ENCODE results near the gene CNTNAP2. TPM values are rescaled to one million over a fixed set of nuclear protein-coding genes. Genes with fewer than 3 reads are reported as not detected.

Gene CNTNAP2
- total and polyA plus RNA-seq, 2 of the 8 experiments (the other 6 are each of a cell fraction or from before 2014, with no cell fraction given) = 27.9 to 71.0 TPM

- H3K14ac ChIP-seq (ENCODE audit: insufficient read length) = no peak overlapping the region
- no peak overlapping the region for H2AFZ ChIP-seq (ENCODE audit: low read length)
Measured at GRCh38 chr7:147492606-147493005, 1376.0 kb downstream of the CNTNAP2 start.

More at GRCh38 chr7:147492606-147493005, 1376.0 kb downstream of the CNTNAP2 start:
- peaks cover 2 to 4% of the 10 kb centered on the region in 2 experiments; a peak in 1 of 4 replicates for H3K9me3 ChIP-seq (ENCODE audit: insufficient read depth in 2 of 2, low read depth in 1 of 2, low read length in 1 of 2)
- no peak overlapping the region for H4K5ac ChIP-seq (ENCODE audit: insufficient read length, low read depth, low read length)
- no peak overlapping the region for H4K8ac ChIP-seq (ENCODE audit: extremely low read depth, insufficient read depth, low read length)
- H3K23me2 ChIP-seq (ENCODE audit: low read depth, low read length) = no peaks in the 10 kb centered on the region
- H2BK120ac ChIP-seq (replicated peaks; ENCODE audit: low read depth, low read length) = no peak overlapping the region
- H3K56ac ChIP-seq (replicated peaks; ENCODE audit: insufficient read length, low read depth, low read length) = no peak overlapping the region
- no peak overlapping the region for H2AK5ac ChIP-seq (ENCODE audit: low read depth, low read length)
- no peak overlapping the region for H3K18ac ChIP-seq (ENCODE audit: extremely low read depth, low read length)
- no peaks in the 10 kb centered on the region for H3K36me3 ChIP-seq (ENCODE audit: control insufficient read depth in 2 of 4, insufficient read depth in 4 of 4, low read length in 3 of 4)
- H3K4ac ChIP-seq (replicated peaks; ENCODE audit: insufficient read length, low read depth, low read length) = no peak overlapping the region
- POLR2A ChIA-PET (ENCODE audit: partially characterized antibody) = no interaction called here
- no peak overlapping the region for H3K4me2 ChIP-seq (ENCODE audit: insufficient read depth in 1 of 2, low read depth in 2 of 2, low read length in 2 of 2)
- H3K27me3 ChIP-seq (replicated peaks in 1 of 4; ENCODE audit: control insufficient read depth in 3 of 4, extremely low read depth in 1 of 4, insufficient read depth in 3 of 4, low read length in 3 of 4) = no peaks in the 10 kb centered on the region
- no peak overlapping the region for H3K27ac ChIP-seq (ENCODE audit: low read depth, low read length)
- no peaks in the 10 kb centered on the region for H4K20me1 ChIP-seq (replicated peaks in 1 of 2; ENCODE audit: control insufficient read depth in 1 of 2, insufficient read depth in 2 of 2, low read length in 2 of 2)
- no peaks in the 10 kb centered on the region for H3K79me1 ChIP-seq (ENCODE audit: low read depth, low read length)
- 100% methylated on average over 4 of the region's 4 CpGs; no CpG with 5 or more reads in 1 of the 2 experiments for WGBS, 2 experiments (ENCODE audit: extremely low coverage in 1 of 2, insufficient coverage in 1 of 2, insufficient read length in 1 of 2, insufficient replicate concordance in 2 of 2, low coverage in 1 of 2, low lambda C conversion rate in 2 of 2, missing lambda C conversion rate in 1 of 2)
- H3K23ac ChIP-seq (ENCODE audit: insufficient read length) = no peak overlapping the region
- H2BK12ac ChIP-seq (ENCODE audit: low read depth, low read length) = no peak overlapping the region
- no peak overlapping the region for H2BK15ac ChIP-seq (ENCODE audit: low read length)
- no peak for FAIRE-seq
- DNase-seq (ENCODE audit: low read depth in 1 of 2, low spot score in 2 of 2) = no peak
- H4K91ac ChIP-seq (replicated peaks; ENCODE audit: insufficient read length, low read length) = no peak overlapping the region
- H2BK20ac ChIP-seq (ENCODE audit: low read length) = no peak overlapping the region
- TF ChIP-seq SRF (IDR thresholded peaks at IDR 0.05; ENCODE audit: low read depth, low read length) (no peak), EP300 (IDR thresholded peaks at IDR 0.05; ENCODE audit: borderline replicate concordance in 1 of 2, low read depth in 2 of 2, low read length in 2 of 2) (no peak), CTBP2 (IDR thresholded peaks at IDR 0.05; ENCODE audit: borderline replicate concordance, insufficient read depth, insufficient read length, low read length) (no peak), RXRA (IDR thresholded peaks at IDR 0.05; ENCODE audit: insufficient read depth, low read depth, low read length) (no peak), E2F6 (IDR thresholded peaks at IDR 0.05) (no peak), KDM4A (IDR thresholded peaks at IDR 0.05; ENCODE audit: low read depth, low read length, severe bottlenecking) (no peak)
- H3K4me1 ChIP-seq (replicated peaks in 1 of 4; ENCODE audit: control insufficient read depth in 3 of 4, insufficient read depth in 4 of 4, low read length in 3 of 4) = no peaks in the 10 kb centered on the region
- H2BK5ac ChIP-seq (ENCODE audit: low read depth, low read length) = no peak overlapping the region
- no peaks in the 10 kb centered on the region for H3K79me2 ChIP-seq (ENCODE audit: control insufficient read depth in 1 of 2, insufficient read depth in 2 of 2, low read length in 2 of 2)
- CTCF ChIA-PET (ENCODE audit: partially characterized antibody) = interaction anchor here (0.9 to 1.7 kb wide), 2 partner anchors 35 to 750 kb away, joined by 3 read pairs; no protein-coding TSS in a partner anchor
- H3K4me3 ChIP-seq (ENCODE audit: extremely low read depth in 1 of 4, insufficient read depth in 2 of 4, low read depth in 3 of 4, low read length in 4 of 4) = no peak overlapping the region
- no peak overlapping the region for H3K9ac ChIP-seq (replicated peaks in 1 of 4; ENCODE audit: extremely low read depth in 1 of 4, low read depth in 3 of 4, low read length in 3 of 4)
